HG02678 (cell line): ENCODE data around the gene ALDH3B2.

Source experiments
- ATAC-seq: cut with Tn5 transposase; IDR thresholded peaks from one replicate; pipeline ENCODE4 v1.9.1; 2021; ENCODE audit warnings: mild to moderate bottlenecking, moderate library complexity; ENCODE audit not compliant: unreplicated experiment

Gene ALDH3B2

DNA sequence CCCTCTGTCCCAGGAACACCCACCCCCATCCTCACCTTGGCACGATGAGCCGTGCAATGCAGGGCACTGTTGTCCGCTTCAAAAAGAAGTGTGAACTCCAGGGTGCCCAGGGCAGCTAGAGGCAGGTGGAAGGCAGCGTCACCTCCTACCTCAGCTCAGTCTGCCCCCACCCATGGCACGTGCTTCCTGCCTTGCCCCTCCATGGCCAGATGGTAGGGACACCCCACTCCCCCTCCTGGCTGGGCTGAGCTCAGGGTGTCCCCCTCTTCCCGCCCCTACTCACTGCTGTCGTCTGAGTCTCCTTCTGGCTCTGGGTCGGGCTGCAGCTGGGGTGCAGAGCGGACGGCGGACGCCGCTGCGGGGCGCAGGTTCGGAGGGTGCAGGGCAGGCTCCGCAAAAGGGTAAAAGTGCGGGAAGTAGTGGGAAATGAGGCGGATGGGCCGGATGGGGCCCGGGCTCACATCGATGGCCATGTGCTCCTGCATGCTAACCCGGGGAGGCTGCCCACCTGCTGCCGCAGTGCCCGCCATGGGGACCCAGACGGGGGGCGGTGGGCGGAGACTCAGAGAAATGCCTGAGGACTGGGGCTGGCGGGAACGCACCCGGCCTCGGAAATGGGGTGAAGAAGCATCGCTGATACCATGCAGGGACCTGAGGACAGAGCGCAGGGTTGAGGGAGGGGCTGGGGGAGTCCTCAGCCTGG is 58.5 kb downstream of the ALDH3B2 start:
- ATAC-seq: no peak

DNA sequence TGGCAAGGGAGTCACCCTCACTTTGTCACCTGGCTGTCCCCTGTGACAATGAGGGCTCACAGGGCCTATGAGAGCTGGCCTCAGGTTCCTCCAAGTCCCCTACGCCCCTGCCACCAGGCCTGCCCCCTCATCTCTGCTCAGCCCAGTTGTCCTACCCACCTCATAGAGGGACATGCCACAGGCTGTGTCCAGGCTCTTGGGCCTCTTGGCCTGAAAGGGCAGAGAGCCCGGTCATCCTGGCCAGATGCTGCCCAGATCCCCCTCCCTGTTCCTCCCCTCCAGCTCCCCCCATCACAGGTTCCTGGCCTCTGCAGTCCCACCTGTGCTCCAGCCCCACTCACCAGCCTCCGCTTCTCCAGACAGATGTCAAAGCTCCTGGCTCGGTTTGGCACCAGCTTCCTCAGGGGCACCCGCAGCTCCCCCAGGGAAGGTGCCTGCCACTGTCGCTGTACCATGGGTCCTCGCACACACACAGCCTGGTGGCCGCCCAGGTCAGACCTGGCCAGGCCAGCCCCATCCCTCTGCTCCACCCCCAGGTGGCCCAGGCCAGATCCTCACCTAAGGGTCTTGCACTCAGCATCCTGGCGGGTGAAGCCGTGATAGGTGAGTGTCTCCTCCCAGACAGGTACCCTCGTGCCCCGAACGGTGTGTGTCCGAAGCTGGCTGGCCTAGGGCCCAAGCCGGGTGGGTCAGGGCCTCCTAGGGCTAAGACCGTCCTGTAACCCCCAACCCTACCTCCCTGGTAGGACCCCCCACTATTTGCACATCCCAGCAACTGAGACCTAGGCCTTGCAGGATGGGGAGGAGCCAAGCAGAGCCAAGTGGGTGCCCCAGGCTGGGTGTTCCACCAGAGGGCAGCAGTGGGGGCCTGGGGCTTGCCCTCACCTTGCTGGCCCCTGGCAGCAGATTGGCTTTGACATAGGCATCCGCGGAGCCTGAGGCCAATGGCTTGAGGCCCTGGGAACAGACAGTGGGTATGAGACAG is 59.4 kb downstream of the ALDH3B2 start:
- no peak for ATAC-seq

DNA sequence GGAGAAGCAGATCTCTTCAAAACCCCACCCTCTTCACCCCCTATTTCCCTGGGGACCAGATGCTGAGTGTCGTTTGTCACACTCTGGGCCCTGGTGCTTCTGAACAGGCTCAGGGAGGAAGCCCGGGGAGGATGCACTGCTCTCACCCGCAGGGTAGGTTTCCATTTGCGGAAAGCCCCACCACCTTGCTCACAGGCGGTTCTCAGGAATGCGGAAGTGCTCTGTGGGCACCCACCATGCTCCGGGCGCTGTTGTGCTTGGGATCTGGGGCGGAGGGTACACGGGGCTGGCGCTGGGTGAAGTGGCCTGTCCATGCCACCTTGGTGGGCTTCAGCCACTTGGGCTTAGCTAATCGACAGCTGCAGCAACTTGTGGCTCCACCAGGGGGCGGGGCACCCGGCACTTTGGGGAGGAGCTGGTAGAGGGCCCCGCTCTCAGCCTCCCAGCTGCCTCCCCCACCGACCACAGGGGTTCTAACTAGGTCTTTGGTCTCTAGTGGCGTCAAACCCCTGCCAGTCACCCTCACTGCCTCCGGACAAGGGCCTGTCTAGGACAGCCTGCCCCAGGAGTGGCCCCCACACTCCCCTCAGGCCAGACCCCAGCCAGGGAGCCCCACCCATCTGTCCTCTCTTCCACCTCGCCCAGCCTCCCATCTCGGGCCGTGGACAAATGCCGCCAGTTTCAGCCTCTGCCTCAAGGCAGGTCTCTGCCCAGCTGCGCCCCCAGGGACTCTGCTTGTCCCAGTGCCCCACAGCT is 60.3 kb downstream of the ALDH3B2 start:
- peak; percentile 85 for ATAC-seq

DNA sequence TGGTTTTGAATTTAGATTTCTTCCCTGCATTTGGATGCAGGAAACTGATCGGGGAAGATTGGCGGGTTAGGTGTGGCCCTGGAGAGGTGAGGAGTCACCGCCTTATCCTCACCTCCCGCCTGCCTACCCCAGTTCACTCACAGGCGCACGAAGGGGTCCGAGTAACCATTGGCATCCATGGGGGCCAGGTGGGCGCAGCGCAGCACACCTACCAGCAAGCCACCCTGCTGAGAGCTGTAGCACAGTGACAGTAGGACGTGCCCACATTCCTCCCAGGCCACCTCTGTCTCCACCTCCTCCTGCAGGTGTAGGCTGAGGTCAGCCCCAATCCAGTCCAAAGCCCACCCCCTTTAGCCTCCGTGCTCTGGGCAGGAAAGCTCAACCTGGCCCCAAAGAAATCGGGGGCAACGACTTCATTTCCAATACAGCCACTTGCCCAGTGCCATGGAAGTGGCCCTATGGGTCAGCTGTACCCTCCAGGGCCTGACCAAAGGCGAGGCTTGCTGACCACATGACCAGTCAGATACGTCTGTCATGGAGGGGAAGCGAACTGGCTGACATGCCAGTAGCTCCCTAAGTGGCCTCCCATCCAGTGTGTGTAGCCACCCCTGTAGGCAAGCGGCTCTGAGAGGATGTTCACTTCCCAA is 61.0 kb downstream of the ALDH3B2 start:
- no peak for ATAC-seq

DNA sequence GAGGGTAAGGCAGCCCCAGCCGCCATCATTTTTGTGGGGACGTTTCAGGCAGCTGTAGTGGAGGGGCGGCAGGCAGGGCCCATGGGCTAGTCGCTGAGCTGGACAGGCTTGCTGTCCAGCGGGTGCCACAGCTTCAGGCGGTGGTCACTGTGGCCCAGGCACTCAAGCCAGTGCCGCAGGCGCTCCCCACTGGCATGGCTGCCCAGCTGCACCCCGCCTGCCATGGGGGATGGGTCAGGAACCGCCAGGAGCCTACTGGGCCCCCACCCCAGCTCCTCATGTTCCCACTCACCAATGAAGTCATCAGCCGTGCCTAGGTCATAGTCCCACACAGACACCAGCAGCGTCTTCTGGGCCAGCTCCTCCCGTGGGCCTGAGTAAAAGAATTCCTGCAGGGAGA is 61.7 kb downstream of the ALDH3B2 start:
- no peak for ATAC-seq
